Lower leg skin (tissue), 4 donors: ENCODE results near the gene THSD4. TPM values are rescaled to one million over a fixed set of nuclear protein-coding genes. Genes with fewer than 3 reads are reported as not detected.

Experiments
- DNase-seq, 2 donors: peaks; one replicate each; pipeline ENCODE4 v3.0.0-alpha.2; 2019; ENCODE audit warnings: low spot score in 2 of 2
- H3K4me3 ChIP-seq: fragments of 200-600 bp; sonication (generic); 2 replicates; pipeline ENCODE4 v1.5.1; 2017; ENCODE audit warnings: mild to moderate bottlenecking, low read depth; ENCODE audit not compliant: poor library complexity, severe bottlenecking
- CTCF ChIP-seq, 3 donors: fragments of 450-650 bp; IDR thresholded peaks; one replicate each; pipeline ENCODE4 v1.5.1; 2016; ENCODE audit warnings: antibody characterized with exemption in 3 of 3, mild to moderate bottlenecking in 3 of 3, moderate library complexity in 2 of 3
- POLR2A ChIP-seq, 2 donors: fragments of 450-650 bp; IDR thresholded peaks; one replicate each; pipeline ENCODE4 v1.6.1; 2016 to 2017; ENCODE audit warnings: antibody characterized with exemption in 2 of 2, mild to moderate bottlenecking in 1 of 2, moderate library complexity in 1 of 2
- WGBS, 2 donors: methylation state at CpG; one replicate each; pipeline ENCODE4 v1.1.5; 2018; 5-methylcytosine and 5-hydroxymethylcytosine counted together
- intact Hi-C: fragments of 100-400 bp; cut with DNase I; formaldehyde crosslinking; loops from one replicate; pipeline ENCODE4 v1.15.0; 2023; ENCODE audit warnings: low total_unique reads
- total RNA-seq, 4 donors: library from RNA; depleted of rRNA; stranded (reverse); fragments of >200 nt; gene quantifications; one replicate each; pipeline ENCODE4 v1.1.0, GENCODE V29; 2016

THSD4 gene
- total RNA-seq, 4 donors from 2014 or later, result 9.3 to 39.2 (median 32.8) TPM

- TF ChIP-seq POLR2A (IDR thresholded peaks at IDR 0.05) (no peak), CTCF (IDR thresholded peaks at IDR 0.05) (no peak)
- DNase-seq, result no peak
- no peak overlapping the region for H3K4me3 ChIP-seq
- intact Hi-C loops, result no loop called here
- WGBS, 2 donors, result 88 to 92% methylated on average over 2 of the region's 2 CpGs
These were observed 110.6 kb downstream of the THSD4 start for GRCh38 chr15:71225851-71226250.

GRCh38 chr15:71226536-71227455 is 111.5 kb downstream of the THSD4 start:
- intact Hi-C loops, result no loop called here
- WGBS, 2 donors, result 74 to 75% methylated on average over 15 of the region's 15 CpGs
- DNase-seq, result no peak
- TF ChIP-seq CTCF (IDR thresholded peaks at IDR 0.05) (no peak), POLR2A (IDR thresholded peaks at IDR 0.05) (no peak)
- H3K4me3 ChIP-seq, result no peak overlapping the region

GRCh38 chr15:71228403-71228802 is 113.1 kb downstream of the THSD4 start:
- WGBS, 2 donors, result 82 to 94% methylated on average over 1 of the region's 1 CpG
- intact Hi-C loops, result no loop called here
- no peak for TF ChIP-seq POLR2A (IDR thresholded peaks at IDR 0.05)
- TF ChIP-seq CTCF (IDR thresholded peaks at IDR 0.05), result no peak
- DNase-seq, result no peak
- no peak overlapping the region for H3K4me3 ChIP-seq

GRCh38 chr15:71230303-71230702 is 115.0 kb downstream of the THSD4 start:
- no peak for DNase-seq
- no peak overlapping the region for H3K4me3 ChIP-seq
- intact Hi-C loops, result no loop called here
- TF ChIP-seq CTCF (IDR thresholded peaks at IDR 0.05), result no peak
- no peak for TF ChIP-seq POLR2A (IDR thresholded peaks at IDR 0.05)
- WGBS, 2 donors, result 70 to 86% methylated on average over 8 of the region's 8 CpGs

GRCh38 chr15:71231758-71232157 is 116.5 kb downstream of the THSD4 start:
- no peak for DNase-seq
- TF ChIP-seq CTCF (IDR thresholded peaks at IDR 0.05) (no peak), POLR2A (IDR thresholded peaks at IDR 0.05) (no peak)
- 68% methylated on average over 6 of the region's 6 CpGs for WGBS, 2 donors
- intact Hi-C loops, result no loop called here
- no peak overlapping the region for H3K4me3 ChIP-seq
